Smooth muscle cell (in vitro differentiated cells): ENCODE results near the gene CST9. TPM values are rescaled to one million over a fixed set of nuclear protein-coding genes. Genes with fewer than 3 reads are reported as not detected.

ENCODE experiments used
- DNase-seq: peaks from one replicate; lab custom pipeline; 2025; ENCODE audit not compliant: unreplicated experiment; lab: John Stamatoyannopoulos, UW
- H2AFZ ChIP-seq: fragments of 200-600 bp; sonication (generic); 2 replicates; pipeline ENCODE4 v1.6.0; 2016; ENCODE audit warnings: antibody characterized with exemption, low read depth, mild to moderate bottlenecking
- H3F3A ChIP-seq: fragments of 200-600 bp; sonication (generic); 2 replicates; pipeline ENCODE4 v1.6.0; 2017; ENCODE audit warnings: antibody characterized with exemption, low read depth
- H3K27ac ChIP-seq: fragments of 200-600 bp; sonication (generic); 2 replicates; pipeline ENCODE4 v1.5.1; 2016; ENCODE audit warnings: low read depth, mild to moderate bottlenecking
- H3K27me3 ChIP-seq: fragments of 200-600 bp; sonication (generic); 2 replicates; pipeline ENCODE4 v1.6.1; 2016; ENCODE audit warnings: low read depth, mild to moderate bottlenecking
- H3K36me3 ChIP-seq: fragments of 200-600 bp; sonication (generic); 2 replicates; pipeline ENCODE4 v1.5.1; 2016; ENCODE audit warnings: low read depth
- H3K4me1 ChIP-seq: fragments of 200-600 bp; sonication (generic); 2 replicates; pipeline ENCODE4 v1.5.1; 2016; ENCODE audit warnings: low read depth
- H3K4me2 ChIP-seq: fragments of 200-600 bp; sonication (generic); 2 replicates; pipeline ENCODE4 v1.6.0; 2016; ENCODE audit warnings: mild to moderate bottlenecking
- H3K4me3 ChIP-seq: fragments of 200-600 bp; sonication (generic); 2 replicates; pipeline ENCODE4 v1.5.1; 2016; ENCODE audit warnings: mild to moderate bottlenecking
- H3K79me2 ChIP-seq: fragments of 200-600 bp; sonication (generic); 2 replicates; pipeline ENCODE4 v1.6.0; 2016; ENCODE audit warnings: low read depth, mild to moderate bottlenecking
- H3K9ac ChIP-seq: fragments of 200-600 bp; sonication (generic); 2 replicates; pipeline ENCODE4 v1.6.0; 2016; ENCODE audit warnings: low read depth
- H3K9me3 ChIP-seq: fragments of 200-600 bp; sonication (generic); replicated peaks from 2 replicates; pipeline ENCODE4 v1.5.1; 2016; ENCODE audit warnings: low read depth
- H4K20me1 ChIP-seq: fragments of 200-600 bp; sonication (generic); 2 replicates; pipeline ENCODE4 v1.6.0; 2016; ENCODE audit warnings: low read depth
- WGBS: methylation state at CpG from one replicate; pipeline ENCODE4 v1.1.7; 2016; ENCODE audit warnings: low lambda C conversion rate; 5-methylcytosine and 5-hydroxymethylcytosine counted together
- polyA plus RNA-seq: library from polyadenylated mRNA; unstranded; fragments of >200 nt; fragmentation: Nextera tagmentation; extraction: Ambion mirVana; gene quantifications from 2 replicates; pipeline ENCODE4 v1.2.1, GENCODE V29; 2016
- total RNA-seq: library from RNA; depleted of rRNA; stranded (reverse); fragments of >200 nt; gene quantifications from 2 replicates; pipeline ENCODE4 v1.2.3, GENCODE V29; 2014
- TF ChIP-seq, protein P1 (sequence below): fragments of 200-600 bp; sonication (generic); IDR thresholded peaks from 2 replicates; pipeline ENCODE4 v1.5.1; 2017; ENCODE audit warnings: borderline replicate concordance, mild to moderate bottlenecking, antibody characterized with exemption; ENCODE audit not compliant: insufficient read depth, poor library complexity, severe bottlenecking

The CST9 gene
- total and polyA plus RNA-seq, 2 experiments from 2014 or later = not detected

DNA sequence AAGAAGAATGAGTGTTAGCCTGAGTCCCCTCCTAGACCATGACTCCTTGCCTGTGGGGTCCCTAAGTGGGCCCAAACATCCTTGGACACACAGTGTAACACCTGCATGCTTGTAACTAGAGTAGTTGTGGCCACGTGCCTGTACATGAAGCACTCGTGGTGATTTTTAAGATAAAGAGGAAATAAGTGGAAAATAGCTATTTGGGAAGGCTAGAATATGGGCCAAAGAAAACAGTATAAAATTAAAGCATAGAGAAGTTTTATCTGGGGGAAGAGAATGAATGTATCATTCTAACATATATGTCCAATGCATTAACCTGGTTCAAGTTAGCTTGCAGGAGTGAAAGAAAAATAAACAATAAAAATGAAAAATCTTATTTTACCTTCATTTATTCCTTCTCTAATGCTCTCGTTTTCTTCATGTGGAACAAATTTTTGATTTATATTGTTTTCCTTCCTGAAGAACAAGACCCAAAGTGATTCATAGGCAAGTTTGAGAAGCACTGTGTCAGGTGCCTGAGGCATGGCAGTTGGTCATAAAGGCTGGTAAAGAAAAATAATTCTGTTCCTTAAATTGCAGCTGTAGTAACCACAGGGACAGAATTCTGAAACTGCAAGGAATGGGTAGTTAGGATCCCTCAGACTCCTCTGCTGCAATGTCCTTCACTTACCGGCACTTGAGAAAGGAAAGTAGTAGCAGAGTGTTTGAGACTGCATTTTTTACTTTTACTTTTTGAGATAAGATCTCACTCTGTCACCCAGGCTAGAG is 40.6 kb upstream of the CST9 start:
- no peaks in the 10 kb centered on the region for H3K27me3 ChIP-seq
- 79% methylated on average over 4 of the region's 4 CpGs for WGBS
- no peaks in the 10 kb centered on the region for H3K36me3 ChIP-seq
- H3K4me1 ChIP-seq = peaks cover 3% of the 10 kb centered on the region
- H3K4me2 ChIP-seq = no peak overlapping the region
- TF ChIP-seq, protein P1, sequence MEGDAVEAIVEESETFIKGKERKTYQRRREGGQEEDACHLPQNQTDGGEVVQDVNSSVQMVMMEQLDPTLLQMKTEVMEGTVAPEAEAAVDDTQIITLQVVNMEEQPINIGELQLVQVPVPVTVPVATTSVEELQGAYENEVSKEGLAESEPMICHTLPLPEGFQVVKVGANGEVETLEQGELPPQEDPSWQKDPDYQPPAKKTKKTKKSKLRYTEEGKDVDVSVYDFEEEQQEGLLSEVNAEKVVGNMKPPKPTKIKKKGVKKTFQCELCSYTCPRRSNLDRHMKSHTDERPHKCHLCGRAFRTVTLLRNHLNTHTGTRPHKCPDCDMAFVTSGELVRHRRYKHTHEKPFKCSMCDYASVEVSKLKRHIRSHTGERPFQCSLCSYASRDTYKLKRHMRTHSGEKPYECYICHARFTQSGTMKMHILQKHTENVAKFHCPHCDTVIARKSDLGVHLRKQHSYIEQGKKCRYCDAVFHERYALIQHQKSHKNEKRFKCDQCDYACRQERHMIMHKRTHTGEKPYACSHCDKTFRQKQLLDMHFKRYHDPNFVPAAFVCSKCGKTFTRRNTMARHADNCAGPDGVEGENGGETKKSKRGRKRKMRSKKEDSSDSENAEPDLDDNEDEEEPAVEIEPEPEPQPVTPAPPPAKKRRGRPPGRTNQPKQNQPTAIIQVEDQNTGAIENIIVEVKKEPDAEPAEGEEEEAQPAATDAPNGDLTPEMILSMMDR = no peak
- no peak overlapping the region for H3K9ac ChIP-seq
- H3K79me2 ChIP-seq = no peaks in the 10 kb centered on the region
- H3K27ac ChIP-seq = no peak overlapping the region
- no peak overlapping the region for H2AFZ ChIP-seq
- H3F3A ChIP-seq = peaks cover 19% of the 10 kb centered on the region
- no peak for DNase-seq
- no peaks in the 10 kb centered on the region for H3K9me3 ChIP-seq
- no peaks in the 10 kb centered on the region for H4K20me1 ChIP-seq
- H3K4me3 ChIP-seq = no peak overlapping the region

DNA sequence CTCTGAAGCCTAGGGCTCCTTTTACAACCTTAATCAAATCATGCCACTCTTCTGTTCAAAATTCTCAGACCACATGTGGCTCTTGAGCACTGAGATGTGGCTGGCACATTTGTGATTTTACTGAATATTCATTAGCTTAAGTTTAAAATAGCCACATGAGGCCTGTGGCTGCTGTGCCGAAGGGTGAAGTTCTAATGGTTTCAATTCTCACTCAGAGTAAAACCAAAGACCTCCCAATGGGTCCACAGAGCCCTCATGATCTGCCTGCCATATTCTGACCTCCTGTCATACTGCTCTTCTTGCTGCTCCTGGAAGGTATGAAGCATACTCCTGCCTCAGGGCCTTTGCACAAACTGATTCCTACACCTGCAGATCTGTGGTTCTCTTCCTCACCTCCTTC is 39.9 kb upstream of the CST9 start:
- no peaks in the 10 kb centered on the region for H4K20me1 ChIP-seq
- H3K36me3 ChIP-seq = no peaks in the 10 kb centered on the region
- TF ChIP-seq, protein P1 = no peak
- H3K4me1 ChIP-seq = peaks cover 3% of the 10 kb centered on the region
- H3K4me2 ChIP-seq = no peak overlapping the region
- peaks cover 20% of the 10 kb centered on the region for H3F3A ChIP-seq
- H3K9ac ChIP-seq = no peak overlapping the region
- no peaks in the 10 kb centered on the region for H3K9me3 ChIP-seq
- DNase-seq = no peak
- no peak overlapping the region for H3K4me3 ChIP-seq
- H3K79me2 ChIP-seq = no peaks in the 10 kb centered on the region
- no peak overlapping the region for H2AFZ ChIP-seq
- no peak overlapping the region for H3K27ac ChIP-seq
- WGBS = 85% methylated on average over 1 of the region's 1 CpG
- no peaks in the 10 kb centered on the region for H3K27me3 ChIP-seq

DNA sequence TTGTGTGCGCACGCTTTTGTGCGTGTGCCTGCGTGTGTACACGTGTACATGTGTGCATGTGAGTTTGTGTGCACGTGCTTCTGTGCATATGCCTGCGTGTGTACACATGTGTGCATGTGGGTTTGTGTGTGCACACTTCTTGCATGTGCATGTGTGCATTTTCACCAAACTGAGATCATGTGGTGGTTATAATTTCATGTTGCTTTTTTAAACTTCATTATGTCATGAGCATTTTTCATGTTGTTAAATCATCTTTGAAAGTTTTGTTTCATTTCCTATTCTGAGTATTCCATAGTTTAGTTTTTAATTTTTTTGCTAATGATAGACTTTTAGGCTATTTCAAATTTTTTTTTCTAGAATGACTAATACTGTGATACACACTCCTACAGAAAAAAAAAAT is 38.4 kb upstream of the CST9 start:
- Histone ChIP-seq H3K4me2 (no peak overlapping the region), H3K9me3 (no peaks in the 10 kb centered on the region), H3K27me3 (no peaks in the 10 kb centered on the region), H3K9ac (no peak overlapping the region), H3K4me3 (no peak overlapping the region), H3K79me2 (no peaks in the 10 kb centered on the region), H3K4me1 (peaks cover 3% of the 10 kb centered on the region), H4K20me1 (no peaks in the 10 kb centered on the region), H3F3A (peaks cover 20% of the 10 kb centered on the region), H2AFZ (no peak overlapping the region), H3K27ac (no peak overlapping the region), H3K36me3 (no peaks in the 10 kb centered on the region)
- TF ChIP-seq, protein P1 = no peak
- 97% methylated on average over 7 of the region's 7 CpGs for WGBS
- DNase-seq = no peak

DNA sequence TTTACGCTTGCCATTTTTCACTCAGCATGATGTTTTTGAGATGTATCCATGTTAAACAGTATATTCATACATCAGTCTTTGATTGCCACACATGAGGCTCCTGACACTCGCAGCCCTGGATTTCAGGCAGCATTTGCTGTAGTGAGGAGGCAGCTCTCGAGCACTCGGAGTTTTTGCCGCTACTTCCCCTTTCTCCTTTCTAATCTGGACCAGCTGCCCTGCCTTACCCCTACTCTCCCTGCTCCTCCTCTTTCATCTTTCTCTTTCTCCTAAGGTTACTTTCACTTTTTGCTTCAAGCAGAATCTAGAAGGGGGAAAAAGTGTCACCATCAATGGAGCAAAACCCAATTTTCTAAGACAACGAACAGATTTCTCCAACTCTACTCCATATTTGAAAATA is 37.9 kb upstream of the CST9 start:
- DNase-seq = no peak
- Histone ChIP-seq H3K9me3 (no peaks in the 10 kb centered on the region), H3K4me3 (no peak overlapping the region), H3K27me3 (no peaks in the 10 kb centered on the region), H3K36me3 (no peaks in the 10 kb centered on the region), H2AFZ (no peak overlapping the region), H3K4me2 (no peak overlapping the region), H4K20me1 (no peaks in the 10 kb centered on the region), H3K4me1 (peaks cover 3% of the 10 kb centered on the region), H3K9ac (no peak overlapping the region), H3K79me2 (no peaks in the 10 kb centered on the region), H3F3A (peaks cover 20% of the 10 kb centered on the region), H3K27ac (no peak overlapping the region)
- TF ChIP-seq, protein P1 = no peak
- 94% methylated on average over 6 of the region's 6 CpGs for WGBS
